ENCODE measurements around the gene PGC.

Gene PGC

GRCh38 chr6:41770381-41771057 is 23.3 kb upstream of the PGC start:
- TF ChIP-seq, protein P1, sequence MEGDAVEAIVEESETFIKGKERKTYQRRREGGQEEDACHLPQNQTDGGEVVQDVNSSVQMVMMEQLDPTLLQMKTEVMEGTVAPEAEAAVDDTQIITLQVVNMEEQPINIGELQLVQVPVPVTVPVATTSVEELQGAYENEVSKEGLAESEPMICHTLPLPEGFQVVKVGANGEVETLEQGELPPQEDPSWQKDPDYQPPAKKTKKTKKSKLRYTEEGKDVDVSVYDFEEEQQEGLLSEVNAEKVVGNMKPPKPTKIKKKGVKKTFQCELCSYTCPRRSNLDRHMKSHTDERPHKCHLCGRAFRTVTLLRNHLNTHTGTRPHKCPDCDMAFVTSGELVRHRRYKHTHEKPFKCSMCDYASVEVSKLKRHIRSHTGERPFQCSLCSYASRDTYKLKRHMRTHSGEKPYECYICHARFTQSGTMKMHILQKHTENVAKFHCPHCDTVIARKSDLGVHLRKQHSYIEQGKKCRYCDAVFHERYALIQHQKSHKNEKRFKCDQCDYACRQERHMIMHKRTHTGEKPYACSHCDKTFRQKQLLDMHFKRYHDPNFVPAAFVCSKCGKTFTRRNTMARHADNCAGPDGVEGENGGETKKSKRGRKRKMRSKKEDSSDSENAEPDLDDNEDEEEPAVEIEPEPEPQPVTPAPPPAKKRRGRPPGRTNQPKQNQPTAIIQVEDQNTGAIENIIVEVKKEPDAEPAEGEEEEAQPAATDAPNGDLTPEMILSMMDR (IDR thresholded peaks at IDR 0.05) = no peak

GRCh38 chr6:41769376-41769775 is 22.2 kb upstream of the PGC start:
- TF ChIP-seq, protein P1 (IDR thresholded peaks at IDR 0.05) = no peak

- TF ChIP-seq, protein P1 (IDR thresholded peaks at IDR 0.05) = no peak
Observed at GRCh38 chr6:41768545-41769308, 21.5 kb upstream of the PGC start.

DNA sequence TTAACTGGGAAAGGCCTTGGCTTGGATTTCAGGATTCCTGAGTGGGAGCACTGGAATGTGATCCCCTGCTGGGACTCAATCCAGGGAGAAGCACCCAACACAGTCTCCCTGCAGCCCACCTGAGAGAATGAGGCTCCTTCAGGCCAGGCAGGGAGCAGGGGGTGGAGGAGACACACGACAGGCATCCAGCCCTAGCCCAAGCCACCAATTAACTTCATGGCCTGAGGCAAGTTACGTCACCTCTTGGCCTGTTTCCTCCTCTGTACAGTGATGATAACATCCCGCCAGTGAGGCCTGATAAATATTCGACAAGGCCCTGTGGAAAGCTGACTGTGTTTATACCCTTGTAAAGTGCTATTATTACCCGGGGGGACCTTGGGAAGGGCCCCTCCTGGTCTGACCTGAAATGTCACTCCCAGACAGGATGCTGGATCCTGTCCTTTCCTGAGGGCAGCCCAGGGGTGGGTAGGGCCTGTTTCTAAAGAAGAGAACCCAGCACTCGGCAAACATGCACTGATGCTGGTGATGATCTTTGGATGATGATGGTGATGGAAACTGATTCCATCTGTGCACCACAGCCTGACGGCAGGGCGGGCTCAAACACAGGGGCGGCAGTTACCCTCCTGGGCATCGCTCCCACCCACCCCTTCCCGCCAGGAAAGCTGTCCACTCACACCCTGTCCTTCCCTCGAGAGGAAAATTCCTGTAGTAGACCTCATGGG is 20.1 kb upstream of the PGC start:
- TF ChIP-seq, protein P1 (IDR thresholded peaks at IDR 0.05) = no peak

GRCh38 chr6:41763470-41763869 is 16.3 kb upstream of the PGC start:
- TF ChIP-seq, protein P1 (IDR thresholded peaks at IDR 0.05) = no peak

DNA sequence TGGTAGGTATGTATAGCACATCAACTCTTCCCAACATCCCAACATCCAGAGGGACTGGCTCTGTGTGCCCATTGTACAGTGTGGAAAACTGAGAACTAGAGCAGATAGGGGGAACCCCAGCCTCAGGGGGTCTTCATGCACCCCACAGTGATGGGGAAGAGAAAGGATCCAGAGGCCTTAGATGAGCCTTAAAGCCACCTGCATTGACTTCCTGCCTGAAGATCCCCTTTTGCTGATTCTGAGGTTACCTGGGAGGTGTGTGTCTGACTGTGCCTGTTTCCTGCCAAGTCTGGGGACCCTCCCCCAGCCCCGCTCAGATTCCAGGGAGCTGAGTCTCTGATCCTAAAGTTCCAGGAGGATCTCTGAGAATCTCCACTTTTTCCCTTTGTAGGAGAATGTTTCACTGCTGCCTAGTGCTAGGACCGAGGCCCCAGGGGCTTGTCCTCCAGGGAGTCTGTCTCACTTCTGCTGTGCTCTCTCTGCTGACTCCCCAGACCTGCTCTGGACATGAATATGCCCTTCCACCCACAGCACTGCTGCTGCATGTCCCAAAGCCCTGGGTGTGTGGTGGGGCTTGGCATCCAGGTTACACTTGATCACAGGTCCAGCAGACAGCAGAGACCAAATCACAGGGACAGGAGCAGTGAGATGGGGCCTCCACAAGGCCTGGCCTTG is 12.8 kb upstream of the PGC start:
- TF ChIP-seq, protein P1 (IDR thresholded peaks at IDR 0.05) = no peak
